HG03439 (cell line): ENCODE results near the gene TMUB1.

ENCODE experiments used
- ATAC-seq: cut with Tn5 transposase; IDR thresholded peaks from one replicate; pipeline ENCODE4 v1.9.1; 2021; ENCODE audit warnings: mild to moderate bottlenecking, moderate library complexity; ENCODE audit not compliant: unreplicated experiment

Gene TMUB1, protein sequence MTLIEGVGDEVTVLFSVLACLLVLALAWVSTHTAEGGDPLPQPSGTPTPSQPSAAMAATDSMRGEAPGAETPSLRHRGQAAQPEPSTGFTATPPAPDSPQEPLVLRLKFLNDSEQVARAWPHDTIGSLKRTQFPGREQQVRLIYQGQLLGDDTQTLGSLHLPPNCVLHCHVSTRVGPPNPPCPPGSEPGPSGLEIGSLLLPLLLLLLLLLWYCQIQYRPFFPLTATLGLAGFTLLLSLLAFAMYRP

DNA sequence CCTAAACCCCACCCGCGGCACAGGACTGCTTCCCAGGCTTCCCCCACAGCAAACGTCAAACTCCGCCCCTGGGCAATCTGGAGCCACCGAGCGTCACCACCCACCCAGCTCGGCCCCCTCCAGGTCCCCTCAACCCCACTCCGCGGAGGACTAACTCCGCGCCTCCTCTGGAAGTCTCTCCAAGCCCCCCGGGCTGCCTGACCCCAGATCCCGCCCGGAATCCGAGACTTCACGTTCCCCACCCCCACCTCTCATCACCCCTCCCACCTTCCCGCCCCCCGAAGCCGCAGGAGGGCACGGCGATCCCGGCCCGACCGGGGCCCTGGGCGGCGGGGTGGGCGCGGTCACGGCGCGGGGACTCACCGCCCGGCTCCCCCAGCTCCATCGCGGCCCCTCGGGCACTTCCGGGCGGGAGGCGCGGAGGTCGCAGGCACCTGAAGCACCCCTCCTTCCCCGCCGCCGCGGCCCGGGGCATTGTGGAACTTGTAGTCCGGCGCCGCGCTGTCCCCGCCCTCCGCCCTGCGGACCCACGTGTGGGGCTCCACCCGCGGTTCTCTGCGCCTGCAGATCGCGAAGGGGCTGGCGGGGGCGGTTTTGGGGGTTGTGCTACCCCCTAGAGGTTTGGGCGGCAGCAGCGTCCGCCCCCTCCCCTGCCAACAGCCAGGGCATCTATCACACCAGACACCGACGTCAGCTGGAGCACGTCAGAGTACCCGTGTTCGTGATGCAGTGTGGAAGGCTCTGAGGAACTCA lies at the start of gene TMUB1:
TMUB1 (minus strand) TSS at position 423 of the 753 bp plus-strand sequence. CDS start 930 bp downstream, outside the sequence.
- ATAC-seq, result peak; percentile 43

DNA sequence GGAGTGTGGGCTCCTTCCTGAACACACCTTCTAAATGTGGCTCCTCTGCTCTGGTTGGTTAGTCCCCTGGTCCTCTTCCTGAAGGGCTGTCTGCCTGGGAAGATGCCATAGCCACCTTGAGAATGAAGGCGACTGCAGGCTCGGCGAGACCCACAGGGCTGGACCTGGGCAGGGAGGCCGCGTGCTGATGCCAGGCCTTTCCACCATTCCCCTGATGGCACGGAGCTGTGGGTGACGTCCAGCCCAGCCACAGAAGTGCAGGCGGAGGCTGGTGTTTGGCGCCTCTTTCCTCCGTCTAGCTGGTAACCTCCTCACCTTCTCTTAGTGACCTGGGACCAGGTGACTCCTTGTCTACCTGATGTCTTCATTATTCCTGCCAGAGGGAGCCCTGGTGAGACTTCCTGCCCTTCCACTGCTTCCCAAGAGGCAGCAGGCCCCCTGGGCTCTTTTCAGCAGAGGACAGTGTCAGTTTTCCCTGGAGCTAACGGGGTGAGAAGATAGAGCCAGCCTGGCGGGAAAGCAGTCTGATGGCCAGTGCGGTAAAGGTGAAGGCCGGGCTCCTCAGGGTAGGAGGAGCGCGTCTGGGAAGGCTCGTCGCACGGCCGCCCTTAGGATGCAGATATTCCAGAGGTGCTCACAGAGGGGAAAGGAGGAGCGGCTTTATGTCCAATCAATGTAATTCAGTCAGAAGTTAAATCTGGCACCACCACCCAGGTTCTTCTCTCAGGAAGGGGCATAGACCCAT lies 49.3 kb upstream of the TMUB1 start:
- no peak for ATAC-seq

DNA sequence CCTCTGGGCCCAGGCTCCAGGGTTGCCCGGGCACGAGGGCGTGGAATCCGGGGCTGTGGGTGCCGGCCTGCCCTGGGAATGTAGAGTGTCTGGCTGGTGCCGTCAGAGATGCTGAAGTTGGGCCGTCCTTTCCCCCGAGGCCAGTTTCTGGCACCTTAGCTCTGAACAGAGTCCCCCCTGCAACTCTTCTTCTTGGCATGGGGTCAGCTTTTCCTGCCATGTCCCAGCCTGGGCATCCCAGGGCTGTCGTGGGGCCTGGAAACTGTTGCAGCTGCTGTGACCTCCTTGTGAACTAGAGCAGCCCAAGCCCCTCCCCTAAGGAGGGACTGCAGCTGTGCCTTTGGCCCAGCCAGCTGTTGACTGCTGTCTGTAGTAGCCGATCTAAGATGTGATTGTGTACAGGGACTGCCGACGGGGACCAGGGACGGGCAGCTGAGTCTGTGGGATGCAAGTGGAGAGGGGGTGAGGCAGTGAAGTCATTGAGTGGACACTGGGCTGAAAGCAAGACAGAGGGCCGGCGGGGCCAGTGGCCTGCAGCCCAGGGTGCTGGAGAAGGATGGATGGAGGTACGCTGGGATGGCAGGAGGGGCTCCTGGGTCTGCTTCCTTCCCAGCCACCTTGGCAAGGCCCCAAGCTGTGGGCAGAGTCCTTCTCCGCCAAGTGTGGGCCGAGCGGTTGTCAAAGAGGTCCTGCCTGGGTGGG lies 48.5 kb upstream of the TMUB1 start:
- ATAC-seq, result no peak

DNA sequence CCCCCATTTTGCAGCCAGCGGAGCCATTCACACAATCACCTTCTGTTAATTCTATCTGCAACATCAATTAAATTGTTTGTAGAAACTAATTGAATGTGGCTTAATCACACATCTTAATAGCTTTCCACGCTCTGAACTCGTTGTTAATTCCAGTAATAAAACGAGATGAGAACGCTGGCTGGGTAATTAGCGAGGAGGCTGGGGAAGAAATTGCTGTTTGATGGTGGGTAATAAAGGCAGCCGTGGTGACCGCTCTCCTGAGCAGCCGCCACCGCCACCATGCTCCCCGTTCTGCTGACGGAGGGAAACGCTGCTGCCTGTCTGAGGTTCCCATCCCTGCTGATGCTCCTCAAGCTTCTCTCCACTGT lies 47.9 kb upstream of the TMUB1 start:
- ATAC-seq, result no peak

DNA sequence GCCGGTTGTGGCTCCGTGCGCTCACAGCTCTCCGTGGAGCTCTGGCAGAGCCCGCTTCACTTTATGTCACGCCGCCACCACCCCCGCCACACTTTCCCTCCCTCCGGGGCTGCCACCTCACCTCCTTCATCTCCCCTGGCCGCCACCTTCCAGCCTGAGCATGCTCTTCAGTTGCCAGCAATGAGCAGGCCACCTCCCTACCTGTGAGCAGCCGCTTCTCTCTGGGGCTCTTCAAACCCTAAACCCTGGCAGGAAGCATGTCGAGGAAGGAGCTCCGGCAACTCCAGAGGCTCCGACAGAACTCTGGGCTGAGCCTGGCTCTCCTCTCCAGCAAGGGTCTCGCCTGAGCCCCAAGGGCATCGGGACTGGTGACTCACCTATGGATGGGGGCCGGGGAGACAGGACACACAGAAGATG lies 47.5 kb upstream of the TMUB1 start:
- ATAC-seq, result no peak

DNA sequence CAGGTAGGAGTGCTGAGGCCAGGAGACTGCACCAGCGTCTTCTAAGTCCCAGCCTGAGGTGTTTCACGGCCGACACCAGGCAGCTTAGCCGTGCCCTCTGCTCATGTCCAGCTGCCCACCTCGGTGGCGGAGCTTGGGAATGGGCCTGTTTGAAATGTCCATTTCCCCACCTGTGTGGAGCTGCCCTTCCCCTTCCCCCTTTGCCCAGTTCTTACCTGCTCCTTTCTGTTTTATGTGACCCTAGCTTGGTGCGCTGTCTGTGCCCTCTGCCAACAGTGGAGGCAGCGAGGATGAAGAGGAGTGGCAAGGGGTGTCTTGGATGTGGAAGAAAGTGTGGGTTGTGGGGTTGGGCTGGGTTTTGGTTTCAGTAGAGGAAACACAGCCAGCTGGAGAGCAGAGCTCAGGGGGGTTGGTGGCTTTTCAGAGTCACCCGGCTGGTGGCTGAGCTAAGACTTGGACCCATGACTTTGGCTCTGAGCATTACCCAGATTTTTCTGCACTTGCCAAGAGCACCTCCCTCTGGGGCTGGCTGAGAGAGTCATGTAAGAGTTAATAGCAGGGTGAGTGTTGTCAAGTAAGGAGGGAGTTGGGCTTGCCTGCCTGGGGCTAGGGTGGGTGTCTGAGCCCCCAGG lies 46.8 kb upstream of the TMUB1 start:
- ATAC-seq, result no peak

DNA sequence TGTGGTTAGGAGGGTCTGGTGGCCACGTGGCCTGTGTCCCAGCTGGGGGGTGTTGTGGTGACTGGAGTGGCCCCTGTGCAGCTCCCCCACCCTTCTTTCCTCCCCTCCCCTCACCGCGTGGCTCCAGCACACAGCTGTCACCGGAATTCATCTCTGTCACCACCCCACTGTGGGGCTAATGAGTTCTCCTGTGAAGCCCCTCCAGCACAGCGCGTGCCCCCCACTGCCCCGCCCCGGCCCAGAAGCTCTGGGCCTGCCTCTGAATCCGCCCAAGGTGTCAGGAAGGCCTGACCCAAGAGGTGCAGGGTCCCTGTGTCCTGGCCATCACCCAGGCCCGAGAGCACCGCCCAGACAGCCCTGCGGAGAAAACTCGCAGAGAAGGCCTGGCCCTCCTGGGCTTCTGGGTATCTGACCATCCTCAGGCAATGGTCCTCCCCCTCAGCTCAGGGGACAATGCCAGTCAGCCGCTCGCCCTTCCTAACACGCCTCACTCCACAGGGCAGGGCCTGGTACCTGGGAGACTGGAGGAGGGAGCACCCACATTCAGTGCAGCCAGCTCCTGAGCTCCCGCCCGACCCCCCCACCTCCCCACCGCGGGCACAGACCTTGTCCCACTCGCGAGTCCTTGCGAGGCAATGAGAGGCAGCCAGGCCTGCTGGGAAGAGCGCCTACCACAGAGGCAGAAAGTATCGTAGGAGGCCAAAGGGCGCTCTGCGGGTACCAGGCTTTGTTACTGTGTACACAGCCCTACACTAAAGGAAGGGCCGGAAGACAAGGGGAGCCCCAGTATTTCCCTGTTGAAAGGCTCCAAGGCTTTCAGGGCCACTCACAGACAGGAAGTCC lies 46.0 kb upstream of the TMUB1 start:
- ATAC-seq, result no peak

DNA sequence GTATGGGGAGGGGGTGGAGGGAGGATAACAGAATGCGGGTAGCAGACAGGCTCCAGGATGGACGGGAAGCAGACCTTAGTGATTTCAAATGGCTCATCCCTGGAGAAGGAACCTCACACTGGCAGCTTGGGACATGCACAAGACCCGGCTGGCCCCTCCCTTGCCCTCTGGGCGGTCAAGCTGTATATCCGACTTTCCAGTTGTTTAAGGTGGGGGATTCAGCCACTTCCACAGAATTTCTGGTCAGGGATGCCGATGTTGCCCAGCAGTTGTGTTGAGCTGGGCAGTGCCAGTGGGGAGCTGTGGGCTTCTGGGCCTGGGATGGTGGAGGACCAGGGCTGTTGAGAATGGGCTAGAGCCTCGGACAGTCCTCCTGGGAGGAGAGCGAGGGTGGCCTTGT lies 45.4 kb upstream of the TMUB1 start:
- ATAC-seq, result no peak

DNA sequence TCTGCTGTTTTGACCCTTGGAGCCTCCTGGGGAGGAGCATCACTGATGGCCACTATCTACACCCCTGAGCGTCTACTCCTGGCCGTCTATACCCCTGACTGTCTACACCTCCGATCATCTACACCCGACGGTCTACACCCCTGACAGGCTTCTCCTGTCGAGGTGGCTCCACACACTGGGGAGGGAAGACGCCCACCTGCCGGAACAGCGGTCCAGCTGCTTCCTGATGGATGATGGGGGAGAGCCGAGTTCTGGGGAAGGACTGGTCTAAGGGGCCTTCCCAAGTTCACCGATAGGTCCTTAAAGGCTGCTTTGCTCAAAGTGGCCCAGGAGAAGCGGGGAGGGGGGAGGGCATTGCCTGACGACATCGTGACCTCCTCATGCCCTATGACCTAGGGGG lies 44.9 kb upstream of the TMUB1 start:
- ATAC-seq, result no peak

DNA sequence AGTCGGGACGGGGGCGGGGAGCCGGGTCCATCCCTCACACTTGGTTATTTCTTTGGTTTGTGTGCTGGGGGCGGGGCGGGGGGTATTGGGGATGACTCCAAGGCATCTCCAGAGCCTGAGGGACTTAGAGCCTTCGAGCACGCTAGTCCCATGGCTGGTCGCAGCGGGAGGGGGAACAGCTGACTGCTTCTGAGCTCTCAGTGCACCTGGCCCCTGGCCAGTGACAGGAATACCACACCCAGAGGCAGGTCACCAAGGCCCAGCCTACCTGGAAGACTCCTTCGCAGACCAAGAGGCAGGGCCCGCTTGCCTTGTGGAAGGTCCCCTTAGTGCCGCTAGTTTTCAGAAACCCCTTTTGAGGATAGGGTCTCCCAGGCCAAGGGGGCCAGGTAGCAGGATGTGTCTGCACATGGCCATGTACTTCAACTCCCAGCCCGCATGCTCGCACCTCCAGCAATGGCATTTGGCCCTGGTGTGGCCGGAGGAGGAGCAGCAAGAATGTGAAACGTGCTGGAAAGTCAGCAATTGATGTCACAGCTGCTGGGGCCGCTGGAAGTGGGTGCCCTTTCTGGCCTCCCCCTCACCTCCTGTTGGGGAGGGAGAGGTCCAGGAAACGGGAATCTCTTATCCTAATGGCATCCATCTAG lies 43.3 kb upstream of the TMUB1 start:
- no peak for ATAC-seq

DNA sequence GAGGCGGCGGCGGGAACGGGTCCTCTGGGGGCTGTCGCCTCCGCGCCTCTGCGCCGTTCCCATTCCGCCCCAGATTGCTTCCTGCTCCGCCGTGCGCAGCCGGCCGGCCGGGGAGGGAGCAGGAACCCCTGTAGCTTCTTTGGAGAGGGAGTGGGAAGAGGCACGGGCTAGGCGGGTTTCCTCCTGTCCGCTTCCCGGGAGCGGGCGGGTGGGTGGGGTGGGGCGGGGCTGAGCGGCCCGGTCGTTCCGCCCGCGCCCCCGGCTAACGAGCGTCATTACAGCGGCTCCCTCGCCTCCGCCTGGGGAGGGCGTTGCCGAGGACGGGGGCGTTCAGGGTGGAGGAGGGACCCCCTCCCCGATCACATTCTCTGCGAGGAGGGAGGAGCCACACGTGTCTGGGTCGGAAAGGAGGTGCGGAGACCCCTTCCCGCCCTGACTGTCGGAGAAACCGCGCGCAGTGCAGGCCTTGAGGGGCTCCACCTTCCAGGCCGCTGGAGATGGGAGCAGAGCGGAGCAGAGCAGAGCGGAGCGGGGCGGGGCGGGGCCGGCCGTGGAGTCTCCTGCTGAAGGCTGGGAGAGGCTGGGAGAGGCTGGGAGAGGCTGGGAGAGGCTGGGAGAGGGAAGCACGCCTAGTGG lies 42.7 kb upstream of the TMUB1 start:
- ATAC-seq, result no peak

DNA sequence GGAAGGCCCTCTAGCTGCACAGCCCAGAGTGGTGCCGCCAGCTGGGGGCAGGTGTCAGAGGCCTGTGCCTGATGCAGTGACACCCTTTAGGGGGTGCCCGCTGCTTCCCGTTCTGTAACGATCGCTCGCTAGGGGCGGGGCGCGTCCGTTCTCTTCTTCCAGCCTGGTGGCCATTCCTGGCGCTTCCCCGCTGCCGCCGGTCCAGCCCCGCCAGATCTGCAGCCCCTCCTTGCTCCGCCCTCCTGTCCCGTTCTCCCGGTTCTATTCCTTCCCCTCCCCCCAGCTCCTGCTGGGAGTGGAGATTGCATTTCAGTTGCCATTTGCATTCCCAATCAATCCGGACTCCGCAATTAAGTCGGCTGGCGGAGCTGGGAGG lies 42.2 kb upstream of the TMUB1 start:
- ATAC-seq, result no peak

DNA sequence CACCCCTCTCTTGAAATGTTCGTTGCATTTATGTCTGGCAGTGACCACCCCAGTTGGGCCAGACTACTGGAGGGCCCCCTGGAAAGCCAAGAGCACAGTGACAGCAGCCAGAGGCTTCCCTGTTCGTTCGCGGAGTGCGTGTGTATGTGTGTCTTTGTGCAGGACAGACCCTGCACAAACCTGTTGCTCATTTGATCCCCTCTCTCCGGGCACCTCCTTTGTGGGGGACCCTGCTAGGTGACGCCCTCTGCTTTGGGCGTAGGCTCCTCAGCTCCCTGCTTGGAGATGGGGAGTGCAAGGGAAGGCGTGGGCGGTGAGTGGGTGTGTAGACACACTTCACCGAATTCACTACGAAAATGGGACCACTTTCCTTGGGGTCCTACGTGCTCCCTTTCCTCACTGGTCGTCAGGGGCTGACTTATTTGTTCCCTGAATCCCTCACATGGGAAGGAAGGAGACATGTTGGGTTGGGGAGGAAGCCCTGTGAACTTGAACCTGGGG lies 41.7 kb upstream of the TMUB1 start:
- no peak for ATAC-seq

DNA sequence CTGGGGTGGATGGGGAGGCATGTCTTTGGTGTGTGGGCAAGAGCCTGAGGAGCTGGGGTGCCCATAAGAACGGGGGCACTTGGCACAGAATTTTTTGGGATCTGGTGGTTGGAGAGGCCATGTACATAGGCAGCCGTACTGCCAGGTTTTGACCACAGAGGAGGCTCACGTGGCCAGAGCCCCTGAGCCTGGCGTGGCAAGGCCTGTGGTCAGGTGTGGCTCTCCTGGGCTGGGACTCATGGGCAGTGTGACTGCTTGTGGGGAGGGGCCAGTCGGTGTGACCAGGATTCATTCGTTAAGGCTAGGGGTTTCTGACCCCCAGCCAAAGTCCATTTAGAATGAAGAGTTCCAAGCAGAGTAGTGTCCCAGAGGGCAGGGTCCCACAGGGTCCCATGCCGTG lies 41.2 kb upstream of the TMUB1 start:
- no peak for ATAC-seq

DNA sequence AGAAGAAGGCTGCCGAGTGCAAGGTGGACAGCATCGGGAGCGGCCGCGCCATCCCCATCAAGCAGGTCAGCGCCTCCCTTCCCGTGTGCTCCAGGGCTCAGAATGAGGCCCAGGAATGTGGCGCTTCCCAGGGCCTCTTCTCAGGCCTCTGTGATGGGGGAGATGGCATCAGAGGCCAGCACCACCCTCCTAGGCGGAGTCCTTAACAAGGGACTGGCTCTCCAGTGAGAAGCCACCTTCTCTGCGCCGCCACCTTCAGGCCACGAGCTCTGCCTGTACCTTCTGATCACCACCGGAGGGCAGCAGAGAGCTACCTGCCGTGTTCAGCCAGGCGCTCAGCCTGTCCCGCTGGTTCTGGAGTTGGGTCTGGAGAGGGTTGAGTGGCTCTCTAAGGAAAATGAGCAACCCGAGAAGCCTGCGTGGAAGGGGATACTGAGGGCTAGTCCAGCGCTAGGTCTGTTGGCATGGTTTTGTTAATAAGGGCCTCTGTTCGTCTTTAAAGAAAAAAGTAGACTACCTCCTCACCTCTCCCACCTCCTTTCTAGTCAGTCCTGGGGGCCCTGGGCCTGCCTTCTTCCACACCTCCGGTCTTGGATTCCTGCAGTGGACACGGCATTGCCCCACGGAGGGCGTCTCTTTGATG lies 40.6 kb upstream of the TMUB1 start:
- peak; percentile 69 for ATAC-seq

DNA sequence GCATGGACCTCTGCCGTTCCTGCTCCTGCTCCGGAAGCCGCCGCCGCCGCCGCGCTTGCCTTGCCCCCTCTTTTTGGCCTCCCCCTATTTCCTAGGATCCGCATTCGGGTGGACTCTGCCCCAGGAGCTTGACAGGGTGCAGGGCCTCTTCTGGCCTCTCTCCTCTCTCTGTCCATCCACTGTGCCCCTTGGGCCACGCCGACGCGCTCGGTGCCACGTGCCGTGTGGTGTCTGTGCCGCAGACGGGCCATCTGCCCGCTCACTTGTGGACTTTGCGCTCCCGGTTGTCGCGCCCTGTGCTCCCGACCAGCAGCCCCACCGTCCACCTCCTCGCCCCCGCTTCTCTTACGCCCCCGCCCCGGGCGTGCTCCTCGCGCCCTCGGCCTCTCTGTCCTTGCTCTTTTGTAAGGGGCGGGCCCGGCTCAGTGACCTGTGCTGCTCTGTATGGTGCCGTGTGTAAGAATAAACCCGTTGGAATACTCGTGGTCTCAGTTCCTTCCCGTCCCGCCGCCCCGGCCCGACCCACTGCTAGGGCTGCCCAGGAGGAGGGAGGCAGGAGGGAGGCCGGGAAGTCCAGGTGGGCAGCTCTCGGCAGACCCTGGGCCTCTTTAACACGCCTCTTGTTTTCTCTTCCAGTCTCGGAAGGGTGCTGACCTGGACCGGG lies 40.0 kb upstream of the TMUB1 start:
- ATAC-seq, result no peak

DNA sequence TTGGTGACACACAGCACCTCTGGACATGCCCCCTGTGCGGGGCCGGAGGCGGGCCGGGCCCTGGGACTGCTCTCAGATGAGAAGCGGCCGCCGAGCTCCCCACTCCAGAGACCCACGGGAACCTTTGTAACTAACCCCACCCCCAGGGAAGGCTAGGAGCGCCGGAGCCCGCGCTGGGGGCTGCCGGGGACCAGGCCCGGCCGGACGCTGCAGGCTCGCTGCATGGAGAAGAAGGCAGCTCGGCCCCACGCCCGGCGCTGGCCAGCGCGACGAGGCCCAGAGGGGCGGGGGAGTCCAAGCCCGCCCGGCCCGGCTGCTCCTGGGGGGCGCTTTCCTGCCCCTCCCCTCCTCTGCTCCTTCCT lies 39.5 kb upstream of the TMUB1 start:
- no peak for ATAC-seq

DNA sequence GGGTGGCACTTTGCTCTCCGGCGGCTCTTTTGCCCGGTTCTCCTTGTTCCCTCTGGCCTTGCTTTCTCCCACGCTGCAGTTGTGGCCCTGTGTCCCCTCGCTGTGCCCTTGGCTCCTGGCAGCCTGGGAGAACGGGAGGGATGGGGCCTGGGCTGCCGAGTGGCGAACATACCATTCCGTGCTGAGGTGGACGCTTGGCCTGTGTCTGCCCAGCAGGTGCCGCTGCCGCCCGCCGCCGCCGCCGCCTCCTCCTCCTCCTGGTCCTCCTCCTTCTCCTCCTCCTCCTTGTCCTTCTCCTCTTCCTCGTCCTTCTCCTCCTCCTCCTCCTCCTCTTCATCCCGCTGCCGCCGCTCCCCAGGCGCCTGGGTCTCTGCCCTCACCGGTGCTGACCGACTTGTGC lies 39.0 kb upstream of the TMUB1 start:
- ATAC-seq, result no peak
